H1 (cell line): ENCODE data around the gene CXCL17. TPM values are rescaled to one million over a fixed set of nuclear protein-coding genes. Genes with fewer than 3 reads are reported as not detected.

Experiments used
- CTCF ChIA-PET: fragments of 300-600 bp; sonication (Branson Sonifier 250); formaldehyde crosslinking; loops from one replicate; lab custom pipeline; 2021; ENCODE audit not compliant: partially characterized antibody; lab: Charles Lee
- POLR2A ChIA-PET: fragments of 300-600 bp; sonication (Branson Sonifier 250); formaldehyde crosslinking; loops from one replicate; lab custom pipeline; 2021; ENCODE audit warnings: inconsistent platforms; ENCODE audit not compliant: partially characterized antibody; lab: Charles Lee
- DNase-seq, 2 experiments: peaks; one replicate each; pipeline versions ENCODE4 v3.0.0 to v3.0.0-alpha.2; 2010 to 2022; ENCODE audit warnings: low spot score in 2 of 2, low read depth in 1 of 2, mixed read lengths in 1 of 2
- FAIRE-seq: peaks from 2 replicates; lab custom pipeline; 2011; peaks lifted over from hg19 to GRCh38; lab: Jason Lieb, UNC
- H2AFZ ChIP-seq: 2 replicates; pipeline ENCODE4 v1.8.1; 2012; ENCODE audit warnings: low read length, inconsistent platforms
- H2AK5ac ChIP-seq: 2 replicates; pipeline ENCODE4 v1.6.1; 2013; ENCODE audit warnings: low read depth, low read length
- H2BK120ac ChIP-seq: replicated peaks from 2 replicates; pipeline ENCODE3; 2013; ENCODE audit warnings: low read depth, low read length, inconsistent platforms
- H2BK12ac ChIP-seq: 2 replicates; pipeline ENCODE4 v1.6.1; 2013; ENCODE audit warnings: low read depth, low read length
- H2BK15ac ChIP-seq: 2 replicates; pipeline ENCODE4 v1.6.1; 2013; ENCODE audit warnings: low read length
- H2BK20ac ChIP-seq: 2 replicates; pipeline ENCODE4 v1.6.1; 2013; ENCODE audit warnings: low read length
- H2BK5ac ChIP-seq: 2 replicates; pipeline ENCODE4 v1.6.1; 2013; ENCODE audit warnings: low read depth, low read length
- H3K14ac ChIP-seq: 2 replicates; pipeline ENCODE4 v1.6.1; 2013; ENCODE audit warnings: inconsistent platforms; ENCODE audit not compliant: insufficient read length
- H3K18ac ChIP-seq: 2 replicates; pipeline ENCODE4 v1.6.1; 2013; ENCODE audit warnings: low read length; ENCODE audit errors: extremely low read depth
- H3K23ac ChIP-seq: 2 replicates; pipeline ENCODE4 v1.6.1; 2013; ENCODE audit warnings: inconsistent platforms; ENCODE audit not compliant: insufficient read length
- H3K23me2 ChIP-seq: 2 replicates; pipeline ENCODE4 v1.6.1; 2013; ENCODE audit warnings: low read depth, low read length
- H3K27ac ChIP-seq: 2 replicates; pipeline ENCODE4 v1.6.1; 2011; ENCODE audit warnings: low read depth, low read length, inconsistent platforms
- H3K27me3 ChIP-seq, 4 experiments: replicated peaks in 1 of 4; 1 replicate in 1 of 4; 2 replicates in 3 of 4; pipeline versions ENCODE4 v1.6.1 to v1.8.1; 2011 to 2013; ENCODE audit warnings: low read length in 3 of 4, mild to moderate bottlenecking in 3 of 4, inconsistent platforms in 2 of 4, mixed read lengths in 2 of 4, moderate library complexity in 1 of 4; ENCODE audit not compliant: control insufficient read depth in 3 of 4, insufficient read depth in 3 of 4; ENCODE audit errors: extremely low read depth in 1 of 4
- H3K36me3 ChIP-seq, 4 experiments: 2 replicates each; pipeline versions ENCODE4 v1.6.1 to v1.8.1; 2011 to 2013; ENCODE audit warnings: mild to moderate bottlenecking in 4 of 4, low read length in 3 of 4, moderate library complexity in 2 of 4, control low read depth in 1 of 4, inconsistent platforms in 1 of 4; ENCODE audit not compliant: insufficient read depth in 4 of 4, control insufficient read depth in 2 of 4
- H3K4ac ChIP-seq: replicated peaks from 2 replicates; pipeline ENCODE3; 2013; ENCODE audit warnings: low read length, low read depth, mixed read lengths, inconsistent platforms; ENCODE audit not compliant: insufficient read length
- H3K4me1 ChIP-seq, 4 experiments: replicated peaks in 1 of 4; 1 replicate in 1 of 4; 2 replicates in 3 of 4; pipeline versions ENCODE4 v1.6.1 to v1.8.1; 2011 to 2013; ENCODE audit warnings: low read length in 3 of 4, inconsistent platforms in 2 of 4, mixed read lengths in 1 of 4; ENCODE audit not compliant: insufficient read depth in 4 of 4, control insufficient read depth in 3 of 4
- H3K4me2 ChIP-seq, 2 experiments: 2 replicates each; pipeline versions ENCODE4 v1.6.1 to v1.8.1; 2011 to 2013; ENCODE audit warnings: low read depth in 2 of 2, low read length in 2 of 2, control low read depth in 1 of 2, inconsistent platforms in 1 of 2, mild to moderate bottlenecking in 1 of 2; ENCODE audit not compliant: insufficient read depth in 1 of 2
- H3K4me3 ChIP-seq, 4 experiments: fragments of 200-600, 300-600 bp in 1 of 4; sonication (generic), shearing (Covaris generic), sonication (Bioruptor Twin) in 1 of 4; 2 replicates each; pipeline versions ENCODE4 v1.5.1 to v1.8.1; 2011 to 2016; ENCODE audit warnings: low read length in 4 of 4, low read depth in 3 of 4, control low read depth in 2 of 4, inconsistent platforms in 2 of 4, mild to moderate bottlenecking in 2 of 4, mixed read lengths in 1 of 4, moderate library complexity in 1 of 4; ENCODE audit not compliant: insufficient read depth in 2 of 4; ENCODE audit errors: extremely low read depth in 1 of 4
- H3K56ac ChIP-seq: replicated peaks from 2 replicates; pipeline ENCODE3; 2013; ENCODE audit warnings: low read depth, mild to moderate bottlenecking, mixed read lengths, low read length, inconsistent platforms; ENCODE audit not compliant: insufficient read length
- H3K79me1 ChIP-seq: 2 replicates; pipeline ENCODE4 v1.6.1; 2013; ENCODE audit warnings: low read depth, low read length, control low read depth
- H3K79me2 ChIP-seq, 2 experiments: 2 replicates each; pipeline versions ENCODE4 v1.6.1 to v1.8.1; 2012 to 2013; ENCODE audit warnings: low read length in 2 of 2, mild to moderate bottlenecking in 2 of 2, inconsistent platforms in 1 of 2; ENCODE audit not compliant: insufficient read depth in 2 of 2, control insufficient read depth in 1 of 2
- H3K9ac ChIP-seq, 4 experiments: replicated peaks in 1 of 4; 1 replicate in 1 of 4; 2 replicates in 3 of 4; pipeline versions ENCODE4 v1.6.1 to v1.8.1; 2011 to 2013; ENCODE audit warnings: low read depth in 3 of 4, low read length in 3 of 4, control low read depth in 2 of 4, mild to moderate bottlenecking in 2 of 4, moderate library complexity in 2 of 4, inconsistent platforms in 1 of 4; ENCODE audit errors: extremely low read depth in 1 of 4
- H3K9me3 ChIP-seq, 2 experiments: 2 replicates each; pipeline versions ENCODE4 v1.6.1 to v1.8.1; 2012 to 2013; ENCODE audit warnings: mild to moderate bottlenecking in 2 of 2, moderate library complexity in 2 of 2, control low read depth in 1 of 2, inconsistent platforms in 1 of 2, low read depth in 1 of 2, low read length in 1 of 2, mixed read lengths in 1 of 2; ENCODE audit not compliant: insufficient read depth in 2 of 2
- H4K20me1 ChIP-seq, 2 experiments: replicated peaks in 1 of 2; 2 replicates each; pipeline versions ENCODE3 to v1.8.1; 2011 to 2013; ENCODE audit warnings: inconsistent platforms in 2 of 2, low read length in 2 of 2, mild to moderate bottlenecking in 1 of 2; ENCODE audit not compliant: insufficient read depth in 2 of 2, control insufficient read depth in 1 of 2
- H4K5ac ChIP-seq: 2 replicates; pipeline ENCODE4 v1.6.1; 2013; ENCODE audit warnings: low read length, low read depth, mixed read lengths, inconsistent platforms; ENCODE audit not compliant: insufficient read length
- H4K8ac ChIP-seq: 2 replicates; pipeline ENCODE4 v1.8.0; 2013; ENCODE audit warnings: mild to moderate bottlenecking, moderate library complexity, low read length, inconsistent platforms; ENCODE audit not compliant: insufficient read depth; ENCODE audit errors: extremely low read depth
- H4K91ac ChIP-seq: replicated peaks from 2 replicates; pipeline ENCODE3; 2013; ENCODE audit warnings: low read length, mixed read lengths, inconsistent platforms; ENCODE audit not compliant: insufficient read length
- ATF3 ChIP-seq: IDR thresholded peaks from 2 replicates; pipeline ENCODE4 v1.6.1; 2011; ENCODE audit warnings: low read depth, mild to moderate bottlenecking, low read length; ENCODE audit not compliant: insufficient read depth
- CBX5 ChIP-seq: fragments of 300-800, 300-1000 bp; sonication (generic); IDR thresholded peaks from 2 replicates; pipeline ENCODE4 v1.7.1; 2016; ENCODE audit warnings: antibody characterized with exemption, low read length, low read depth
- CREB1 ChIP-seq: IDR thresholded peaks from 2 replicates; pipeline ENCODE4 v1.6.1; 2012; ENCODE audit warnings: inconsistent platforms
- EGR1 ChIP-seq: IDR thresholded peaks from 2 replicates; pipeline ENCODE4 v1.6.1; 2011; ENCODE audit warnings: low read depth, low read length, borderline replicate concordance
- FOSL1 ChIP-seq: IDR thresholded peaks from 2 replicates; pipeline ENCODE4 v1.6.1; 2011; ENCODE audit warnings: mild to moderate bottlenecking, low read depth, low read length, moderate library complexity; ENCODE audit not compliant: insufficient read depth
- SIX5 ChIP-seq: IDR thresholded peaks from 2 replicates; pipeline ENCODE4 v1.6.1; 2011; ENCODE audit warnings: mild to moderate bottlenecking, low read depth, low read length
- SP2 ChIP-seq: IDR thresholded peaks from 2 replicates; pipeline ENCODE4 v1.6.1; 2012; ENCODE audit warnings: mild to moderate bottlenecking, low read length, inconsistent platforms
- TEAD4 ChIP-seq: IDR thresholded peaks from 2 replicates; pipeline ENCODE4 v1.6.1; 2012; ENCODE audit warnings: low read depth, low read length, inconsistent platforms, mixed read lengths
- WGBS, 2 experiments: shearing (Covaris generic) in 1 of 2; methylation state at CpG; one replicate each; pipeline versions ENCODE4 v1.1.6 to v1.1.7; 2013 to 2015; ENCODE audit warnings: low lambda C conversion rate in 2 of 2, mixed read lengths in 2 of 2, inconsistent platforms in 1 of 2, low coverage in 1 of 2, missing lambda C conversion rate in 1 of 2; ENCODE audit not compliant: insufficient replicate concordance in 2 of 2, insufficient coverage in 1 of 2, insufficient read length in 1 of 2; ENCODE audit errors: extremely low coverage in 1 of 2, missing lambda C conversion rate in 1 of 2; 5-methylcytosine and 5-hydroxymethylcytosine counted together
- polyA plus RNA-seq, 7 experiments: library from polyadenylated mRNA; depleted of rRNA in 3 of 7; stranded (reverse) in 5 of 7; unstranded in 2 of 7; fragments of >200 nt in 5 of 7; fragments of 200-250 nt in 2 of 7; gene quantifications; 1 replicate in 5 of 7; 2 replicates in 1 of 7; 4 replicates in 1 of 7; pipeline versions ENCODE4 v1.2.1 to v1.2.3, GENCODE V29; 2011 to 2013; ENCODE audit warnings: missing spikeins in 2 of 7, mixed read lengths in 2 of 7
- total RNA-seq: library from RNA; stranded (reverse); fragmentation: NEBNext Ultra II Directional; extraction: Animal tissue kit (Norgen Biotek cat#: 25700); gene quantifications from 2 replicates; pipeline ENCODE4 v1.2.1, GENCODE V29; 2021
- TF ChIP-seq, protein P1 (sequence below): IDR thresholded peaks from 2 replicates; pipeline ENCODE4 v1.6.1; 2011; ENCODE audit warnings: low read length, improper control_type of control experiment

The CXCL17 gene
- total and polyA plus RNA-seq, 2 of the 8 experiments (the other 6 are each of a cell fraction or from before 2014, with no cell fraction given) = not detected

GRCh38 chr19:42409477-42409876 lies 33.3 kb downstream of the CXCL17 start:
- peaks cover 0 to 19% (median 15%) of the 10 kb centered on the region in 4 experiments; a peak in 5 of 7 replicates for H3K27me3 ChIP-seq
- WGBS, 2 experiments = 95% methylated on average over 6 of the region's 6 CpGs; no CpG with 5 or more reads in 1 of the 2 experiments
- H2AK5ac ChIP-seq = no peak overlapping the region
- no peak overlapping the region for H3K4me3 ChIP-seq
- no peak overlapping the region for H3K27ac ChIP-seq
- no peak overlapping the region for H3K56ac ChIP-seq
- no peak overlapping the region for H4K5ac ChIP-seq
- no peak overlapping the region for H4K91ac ChIP-seq
- no peak overlapping the region for H3K4ac ChIP-seq
- H3K23me2 ChIP-seq = 0 out of 2 replicates have a peak, but pooled peaks cover 2% of the 10 kb centered on the region
- H3K4me2 ChIP-seq = no peak overlapping the region
- no peak overlapping the region for H2BK5ac ChIP-seq
- no peaks in the 10 kb centered on the region; a peak in 3 of 8 replicates for H3K36me3 ChIP-seq
- POLR2A ChIA-PET = interaction anchor here (1.4 to 1.6 kb wide), 3 partner anchors 12 to 31 kb away, joined by 3 to 4 read pairs (median 3); no protein-coding TSS in a partner anchor
- H3K14ac ChIP-seq = no peak overlapping the region
- no peak overlapping the region for H2BK15ac ChIP-seq
- H2BK12ac ChIP-seq = no peak overlapping the region
- no peak overlapping the region for H2AFZ ChIP-seq
- no peak overlapping the region for H2BK20ac ChIP-seq
- no peaks in the 10 kb centered on the region for H3K79me1 ChIP-seq
- no peaks in the 10 kb centered on the region for H3K9me3 ChIP-seq
- no peaks in the 10 kb centered on the region for H3K79me2 ChIP-seq
- no peak overlapping the region for H3K18ac ChIP-seq
- H2BK120ac ChIP-seq = no peak overlapping the region
- TF ChIP-seq TEAD4 (no peak), CREB1 (no peak), ATF3 (no peak), CBX5 (no peak), EGR1 (no peak), FOSL1 (no peak), SIX5 (no peak), SP2 (no peak)
- TF ChIP-seq, protein P1, sequence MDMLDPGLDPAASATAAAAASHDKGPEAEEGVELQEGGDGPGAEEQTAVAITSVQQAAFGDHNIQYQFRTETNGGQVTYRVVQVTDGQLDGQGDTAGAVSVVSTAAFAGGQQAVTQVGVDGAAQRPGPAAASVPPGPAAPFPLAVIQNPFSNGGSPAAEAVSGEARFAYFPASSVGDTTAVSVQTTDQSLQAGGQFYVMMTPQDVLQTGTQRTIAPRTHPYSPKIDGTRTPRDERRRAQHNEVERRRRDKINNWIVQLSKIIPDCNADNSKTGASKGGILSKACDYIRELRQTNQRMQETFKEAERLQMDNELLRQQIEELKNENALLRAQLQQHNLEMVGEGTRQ = no peak
- TF ChIP-seq, all 59 proteins: peak for 0
- H4K20me1 ChIP-seq = peaks cover 19 to 34% of the 10 kb centered on the region in 2 experiments
- H3K23ac ChIP-seq = no peak overlapping the region
- CTCF ChIA-PET = interaction anchor here (0.9 to 6.6 kb wide), 3 partner anchors 9 to 17 kb away, joined by 3 to 38 read pairs (median 3); no protein-coding TSS in a partner anchor
- no peak for DNase-seq
- no peak overlapping the region for H4K8ac ChIP-seq
- FAIRE-seq = no peak
- peaks cover 0 to 9% (median 1%) of the 10 kb centered on the region in 4 experiments; a peak in 2 of 7 replicates for H3K4me1 ChIP-seq
- H3K9ac ChIP-seq = no peak overlapping the region
